HepG2 (cell line): ENCODE data around the gene SLC13A3. TPM values are rescaled to one million over a fixed set of nuclear protein-coding genes. Genes with fewer than 3 reads are reported as not detected.
A peak's percentile ranks its signal among the peaks of the same experiment; 100 is the strongest.

Experiments
- CCAR2 ChIP-seq: fragments of 200-400 bp; formaldehyde crosslinking; optimal IDR thresholded peaks from 2 replicates; pipeline ENCODE3; 2018; ENCODE audit warnings: low read depth, mild to moderate bottlenecking, low read length, moderate library complexity
- CENPBD1 ChIP-seq: sonication (generic); formaldehyde crosslinking; IDR thresholded peaks from 2 replicates; pipeline ENCODE4 v1.8.0; 2022; ENCODE audit warnings: missing genetic modification reagents, low read depth, mild to moderate bottlenecking, borderline replicate concordance
- CTCF ChIP-seq: sonication (generic); formaldehyde crosslinking; IDR thresholded peaks from 2 replicates; pipeline ENCODE4 v1.5.0; 2020; ENCODE audit warnings: mild to moderate bottlenecking, missing genetic modification reagents, moderate library complexity
- GTF3A ChIP-seq: sonication (generic); formaldehyde crosslinking; conservative IDR thresholded peaks from 2 replicates; pipeline ENCODE4 v1.4.0; 2020; ENCODE audit warnings: mild to moderate bottlenecking, missing genetic modification reagents
- KAT7 ChIP-seq: IDR thresholded peaks from 2 replicates; pipeline ENCODE4 v1.6.1; 2018; ENCODE audit warnings: borderline replicate concordance, missing compliant biosample characterization
- MAFG ChIP-seq: sonication (generic); formaldehyde crosslinking; IDR thresholded peaks from 2 replicates; pipeline ENCODE4 v1.5.1; 2020; ENCODE audit warnings: mild to moderate bottlenecking, missing genetic modification reagents
- MYC ChIP-seq: sonication (generic); formaldehyde crosslinking; IDR thresholded peaks from 2 replicates; pipeline ENCODE4 v1.9.0; 2021; ENCODE audit warnings: missing genetic modification reagents, borderline replicate concordance
- MYNN ChIP-seq: sonication (generic); formaldehyde crosslinking; IDR thresholded peaks from 2 replicates; pipeline ENCODE4 v1.4.0; 2020; ENCODE audit warnings: mild to moderate bottlenecking, low read depth, missing genetic modification reagents
- MYPOP ChIP-seq: sonication (generic); formaldehyde crosslinking; IDR thresholded peaks from 2 replicates; pipeline ENCODE4 v1.8.1; 2023; ENCODE audit warnings: mild to moderate bottlenecking, moderate library complexity, missing genetic modification reagents
- ZIK1 ChIP-seq: sonication (generic); formaldehyde crosslinking; IDR thresholded peaks from 2 replicates; pipeline ENCODE4 v1.5.0; 2020; ENCODE audit warnings: mild to moderate bottlenecking, low read depth, missing genetic modification reagents, borderline replicate concordance
- ZKSCAN5 ChIP-seq: sonication (generic); formaldehyde crosslinking; IDR thresholded peaks from 2 replicates; pipeline ENCODE4 v1.5.1; 2020; ENCODE audit warnings: mild to moderate bottlenecking, missing genetic modification reagents
- ZNF17 ChIP-seq: sonication (generic); formaldehyde crosslinking; IDR thresholded peaks from 2 replicates; pipeline ENCODE4 v1.5.0; 2020; ENCODE audit warnings: mild to moderate bottlenecking, missing genetic modification reagents
- ZNF264 ChIP-seq: sonication (generic); formaldehyde crosslinking; IDR thresholded peaks from 2 replicates; pipeline ENCODE4 v1.4.0; 2020; ENCODE audit warnings: missing genetic modification reagents
- ZNF281 ChIP-seq: sonication (generic); formaldehyde crosslinking; IDR thresholded peaks from 2 replicates; pipeline ENCODE4 v1.4.0; 2020; ENCODE audit warnings: missing genetic modification reagents, borderline replicate concordance
- ZNF512 ChIP-seq: sonication (generic); formaldehyde crosslinking; IDR thresholded peaks from 2 replicates; pipeline ENCODE4 v1.4.0; 2020; ENCODE audit warnings: mild to moderate bottlenecking, missing genetic modification reagents
- ZNF512B ChIP-seq: sonication (generic); formaldehyde crosslinking; IDR thresholded peaks from 2 replicates; pipeline ENCODE4 v1.5.1; 2020; ENCODE audit warnings: missing genetic modification reagents, mild to moderate bottlenecking, borderline replicate concordance
- ZNF547 ChIP-seq: sonication (generic); formaldehyde crosslinking; IDR thresholded peaks from 2 replicates; pipeline ENCODE4 v1.5.1; 2020; ENCODE audit warnings: mild to moderate bottlenecking, missing genetic modification reagents
- ZNF841 ChIP-seq: sonication (generic); formaldehyde crosslinking; IDR thresholded peaks from 2 replicates; pipeline ENCODE4 v1.8.1; 2023; ENCODE audit warnings: missing genetic modification reagents, borderline replicate concordance
- polyA plus RNA-seq, 8 experiments: library from polyadenylated mRNA; depleted of rRNA in 3 of 8; stranded (reverse) in 7 of 8; unstranded in 1 of 8; fragments of >200 nt; fragmentation: Illumina TruSeq in 4 of 8; extraction: Trizol in 4 of 8; gene quantifications; 2 replicates each; pipeline versions ENCODE4 v1.2.1 to v1.2.3, GENCODE V29; 2011 to 2016; ENCODE audit warnings: low read depth in 4 of 8, missing spikeins in 1 of 8, mixed read lengths in 1 of 8; ENCODE audit not compliant: insufficient read depth in 1 of 8
- total RNA-seq, 5 experiments: library from RNA; depleted of rRNA; stranded (reverse); fragments of >200 nt; fragmentation: Illumina TruSeq; extraction: Trizol; gene quantifications; 2 replicates each; pipeline ENCODE4 v1.2.3, GENCODE V29; 2016; ENCODE audit warnings: low read depth in 1 of 5

The SLC13A3 gene
- total and polyA plus RNA-seq, 2 of the 13 experiments (the other 11 are each of a cell fraction or from before 2014, with no cell fraction given): 66.5 to 76.0 TPM

- no peak for TF ChIP-seq ZNF512B
- TF ChIP-seq GTF3A: 0 out of 2 replicates have a peak, but pooled peaks have one; percentile 43
- no peak for TF ChIP-seq ZNF547 (CRISPR knock-in tag)
- TF ChIP-seq CCAR2: no peak
- TF ChIP-seq ZNF841: no peak
- no peak for TF ChIP-seq ZKSCAN5 (CRISPR knock-in tag)
- TF ChIP-seq ZNF512: no peak
- 0 out of 2 replicates have a peak, but pooled peaks have one; percentile 55 for TF ChIP-seq MYNN (CRISPR knock-in tag)
- TF ChIP-seq ZNF281 (CRISPR knock-in tag): peak; percentile 54; the same call in 1 of the 2 replicates
- no peak for TF ChIP-seq ZIK1
- TF ChIP-seq ZNF17 (CRISPR knock-in tag): no peak
- peak; percentile 52; the same call in 1 of the 2 replicates for TF ChIP-seq KAT7
- no peak for TF ChIP-seq MYPOP (CRISPR knock-in tag)
- TF ChIP-seq CENPBD1 (CRISPR knock-in tag): no peak
- no peak for TF ChIP-seq MAFG (CRISPR knock-in tag)
- no peak for TF ChIP-seq MYC (CRISPR knock-in tag)
- peak; percentile 96 for TF ChIP-seq CTCF
- no peak for TF ChIP-seq ZNF264 (CRISPR knock-in tag)
These were observed 48.5 kb upstream of the SLC13A3 start (continued) for GRCh38 chr20:46699651-46700359.
